ENCODE data around the gene TTC17.

Gene TTC17

DNA sequence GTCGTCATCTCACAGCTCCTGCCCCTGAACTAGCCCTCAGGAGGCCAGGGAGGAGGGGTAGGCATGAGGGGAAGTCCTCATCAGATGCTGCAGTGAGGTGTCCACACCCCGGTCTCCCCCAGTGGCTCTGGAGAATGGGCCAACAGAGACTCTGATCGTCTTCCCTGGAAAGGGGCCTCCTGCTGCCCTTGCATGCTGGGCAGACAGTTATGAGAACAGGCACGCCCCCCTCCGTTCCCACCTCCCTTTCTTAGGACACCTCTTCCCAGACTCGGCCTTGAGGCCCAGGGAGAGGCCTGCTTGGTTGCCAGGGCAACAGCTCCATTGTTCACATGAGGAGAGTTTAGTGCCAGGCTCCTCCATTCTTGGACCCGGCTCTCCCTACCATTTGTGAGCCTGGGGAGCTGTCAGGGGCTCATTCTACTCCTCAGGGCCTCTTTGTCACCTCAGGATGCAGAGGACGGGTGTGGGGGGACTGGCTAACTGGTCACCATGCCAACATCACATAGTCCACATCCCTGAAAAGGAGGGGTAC is 157.7 kb downstream of the TTC17 start:
- no peak overlapping the region for H3K4me3 ChIP-seq (ENCODE audit: low read length)
- no peak for DNase-seq (ENCODE audit: low read depth, low spot score)

DNA sequence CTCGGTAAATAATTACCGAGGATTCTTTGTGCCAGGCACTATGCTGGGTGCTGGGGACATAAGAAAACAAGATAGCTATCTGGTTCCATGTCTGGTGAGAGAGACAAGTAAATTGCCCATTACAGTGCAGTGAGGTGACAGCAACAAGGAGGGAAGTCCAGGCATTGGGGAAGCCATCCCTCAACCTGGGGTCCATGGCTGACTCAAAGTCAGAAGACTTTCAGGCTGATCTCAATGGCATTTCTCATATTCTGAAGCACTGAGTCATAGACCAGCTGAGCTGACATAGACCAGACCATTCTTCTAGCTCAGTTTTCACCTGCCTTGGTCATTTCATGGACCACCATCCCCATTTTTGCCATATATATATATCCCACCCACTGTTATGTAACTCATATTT is 158.8 kb downstream of the TTC17 start:
- no peak for DNase-seq (ENCODE audit: low read depth, low spot score)
- H3K4me3 ChIP-seq (ENCODE audit: low read length), result no peak overlapping the region

DNA sequence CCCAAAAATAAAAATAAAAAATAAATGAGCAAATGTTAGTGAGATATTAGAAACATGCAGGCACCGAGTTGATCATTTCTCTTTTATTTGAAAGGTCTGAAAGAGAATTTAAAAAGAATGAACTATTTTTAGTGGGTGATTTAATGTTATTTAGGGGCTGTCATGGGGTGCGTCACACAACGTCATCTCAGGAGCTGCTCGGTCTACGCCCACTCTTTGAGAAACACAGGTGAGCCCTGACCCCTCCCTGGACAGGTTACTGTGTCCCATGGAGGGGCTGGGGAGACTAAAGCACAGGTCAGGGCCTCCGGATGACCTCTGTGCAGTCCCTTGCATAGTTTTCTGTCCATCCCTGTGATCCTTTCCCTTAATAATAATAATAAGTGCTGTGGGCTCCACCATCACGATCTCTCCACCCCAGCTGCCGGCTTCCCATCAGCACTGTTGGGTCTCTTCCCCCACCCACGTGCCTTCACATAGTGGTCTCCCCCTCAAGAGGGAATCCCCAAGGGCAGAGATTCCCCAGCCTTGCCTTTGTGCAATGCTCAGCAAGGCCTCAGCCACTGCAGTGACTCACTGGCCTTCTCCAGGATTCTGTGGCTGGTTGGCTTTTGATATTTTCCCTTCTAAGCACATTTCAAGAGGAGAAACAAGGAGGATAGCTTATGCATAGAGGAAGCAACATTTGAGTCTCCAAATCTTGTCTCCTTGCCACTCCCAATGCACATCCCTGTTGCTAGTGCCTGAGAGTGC is 159.9 kb downstream of the TTC17 start:
- no peak overlapping the region for H3K4me3 ChIP-seq (ENCODE audit: low read length)

DNA sequence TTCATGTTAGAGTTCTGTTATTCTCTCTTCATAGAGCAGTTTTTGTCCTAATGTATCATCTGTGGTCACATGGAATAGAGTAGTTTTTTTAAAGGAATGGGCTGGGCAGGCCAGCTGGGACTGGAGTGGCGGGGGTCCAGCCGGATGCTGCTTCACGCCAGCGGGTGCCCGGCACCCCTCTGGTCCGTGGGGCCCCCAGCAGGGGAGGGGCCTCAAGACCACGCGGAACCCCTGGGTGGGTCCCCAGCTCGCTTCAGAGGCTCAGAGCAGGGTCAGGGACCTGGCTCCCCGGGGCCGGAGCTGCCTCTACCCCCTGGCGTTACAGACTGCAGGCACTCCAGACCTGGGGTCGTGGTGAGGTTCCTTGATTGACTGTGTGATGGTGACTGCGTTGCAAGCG is 162.8 kb downstream of the TTC17 start:
- H3K4me3 ChIP-seq (ENCODE audit: low read length), result no peak overlapping the region
- no peak for DNase-seq (ENCODE audit: low read depth, low spot score)

More for the DNA sequence above, 159.9 kb downstream of the TTC17 start:
- no peak for DNase-seq (ENCODE audit: low read depth, low spot score)

DNA sequence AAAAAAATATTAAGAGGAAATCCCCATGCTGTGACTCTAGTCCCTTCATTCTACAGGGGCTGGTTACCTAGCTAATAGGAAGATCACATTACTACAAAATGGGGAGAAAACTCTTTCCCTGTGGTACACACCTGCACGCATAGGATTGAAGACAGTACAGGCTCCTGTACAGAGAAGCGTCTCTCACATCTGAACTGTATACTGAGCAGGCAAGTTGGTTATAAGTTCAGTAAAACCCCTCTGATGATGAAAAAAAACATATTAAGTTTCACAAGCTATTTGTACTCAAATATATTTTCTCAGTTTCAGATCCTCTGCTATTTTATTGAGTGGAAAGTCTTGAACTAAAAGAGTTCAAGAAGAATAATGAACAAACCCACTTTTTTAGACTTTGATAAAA is 164.9 kb downstream of the TTC17 start:
- no peak overlapping the region for H3K4me3 ChIP-seq (ENCODE audit: low read length)
- DNase-seq (ENCODE audit: low read depth, low spot score), result no peak

DNA sequence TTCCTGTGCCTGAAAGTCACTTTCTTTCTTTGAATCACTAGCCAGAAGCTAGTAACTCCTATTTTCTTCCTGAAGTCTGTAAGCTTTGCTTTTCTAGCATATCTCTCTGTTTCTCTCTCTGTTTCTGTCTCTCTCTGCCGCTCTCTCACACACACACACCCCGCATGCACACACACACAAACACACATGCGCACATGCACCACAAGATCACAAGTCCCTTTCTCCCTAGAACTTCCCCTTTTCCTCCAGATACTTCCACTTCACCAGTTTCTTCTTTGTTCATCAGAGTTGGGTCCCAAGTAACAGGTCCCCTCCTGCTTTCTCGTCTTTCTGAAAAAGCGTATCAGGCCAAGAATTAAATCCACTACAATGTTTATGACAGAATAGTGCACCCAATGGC is 173.3 kb downstream of the TTC17 start:
- DNase-seq (ENCODE audit: low read depth, low spot score), result no peak

DNA sequence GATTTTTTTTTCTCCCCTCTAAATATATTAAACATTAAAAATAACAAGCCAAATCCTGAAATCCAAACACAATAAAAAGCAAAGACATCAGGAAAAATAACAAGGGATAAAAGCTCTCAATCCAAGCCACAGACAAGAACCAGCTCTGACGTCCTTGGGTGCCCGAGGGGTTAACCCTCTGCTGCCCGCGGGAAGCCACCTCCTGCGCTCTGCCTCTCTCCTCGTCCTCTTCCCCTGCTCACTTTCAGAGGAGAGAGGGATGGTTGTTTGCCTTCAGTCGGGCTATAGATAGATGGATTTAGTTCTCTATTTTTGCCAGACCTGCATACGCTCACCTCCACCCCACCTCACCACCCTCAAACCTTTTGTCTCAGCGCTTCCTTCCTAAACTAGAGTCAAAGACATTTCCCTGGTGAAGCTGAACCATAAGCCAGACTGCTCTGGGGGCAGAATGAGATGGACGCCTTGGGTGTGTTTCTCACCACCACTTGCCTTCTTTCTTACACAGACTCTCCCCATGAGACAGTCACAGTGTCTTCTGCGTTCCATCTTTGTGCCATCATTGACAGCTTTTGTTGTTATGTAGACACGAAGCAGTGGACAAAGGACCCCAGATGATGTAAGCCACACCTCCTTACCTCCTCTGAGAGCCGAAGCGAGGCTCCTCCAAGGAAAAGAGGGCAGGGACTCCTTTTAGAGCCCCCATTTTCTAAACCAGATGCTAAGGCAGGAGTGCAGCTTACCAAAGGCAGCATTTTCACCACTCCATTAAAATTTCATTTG is 179.3 kb downstream of the TTC17 start:
- no peak overlapping the region for H3K4me3 ChIP-seq (ENCODE audit: low read length)
- no peak for DNase-seq (ENCODE audit: low read depth, low spot score)

More for the DNA sequence above, 173.3 kb downstream of the TTC17 start:
- H3K4me3 ChIP-seq (ENCODE audit: low read length), result no peak overlapping the region

DNA sequence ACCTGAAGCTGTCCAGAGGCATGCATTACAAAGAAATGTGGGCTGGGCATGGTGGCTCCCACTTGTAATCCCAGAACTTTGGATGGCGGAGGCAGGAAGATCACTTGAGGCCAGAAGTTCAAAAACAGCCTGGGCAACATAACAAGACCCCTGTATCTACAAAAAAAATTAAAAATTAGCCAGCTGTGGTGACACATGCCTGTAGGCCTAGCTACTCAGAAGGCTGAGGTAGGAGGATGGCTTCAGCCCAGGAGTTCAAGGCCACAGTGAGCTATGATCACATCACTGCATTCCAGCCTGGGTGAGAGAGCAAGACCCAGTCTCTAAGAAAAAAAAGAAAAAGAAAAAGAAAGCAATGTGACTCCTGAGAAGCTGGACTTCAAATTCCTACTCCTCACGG is 183.3 kb downstream of the TTC17 start:
- H3K4me3 ChIP-seq (ENCODE audit: low read length), result no peak overlapping the region
- DNase-seq (ENCODE audit: low read depth, low spot score), result no peak

DNA sequence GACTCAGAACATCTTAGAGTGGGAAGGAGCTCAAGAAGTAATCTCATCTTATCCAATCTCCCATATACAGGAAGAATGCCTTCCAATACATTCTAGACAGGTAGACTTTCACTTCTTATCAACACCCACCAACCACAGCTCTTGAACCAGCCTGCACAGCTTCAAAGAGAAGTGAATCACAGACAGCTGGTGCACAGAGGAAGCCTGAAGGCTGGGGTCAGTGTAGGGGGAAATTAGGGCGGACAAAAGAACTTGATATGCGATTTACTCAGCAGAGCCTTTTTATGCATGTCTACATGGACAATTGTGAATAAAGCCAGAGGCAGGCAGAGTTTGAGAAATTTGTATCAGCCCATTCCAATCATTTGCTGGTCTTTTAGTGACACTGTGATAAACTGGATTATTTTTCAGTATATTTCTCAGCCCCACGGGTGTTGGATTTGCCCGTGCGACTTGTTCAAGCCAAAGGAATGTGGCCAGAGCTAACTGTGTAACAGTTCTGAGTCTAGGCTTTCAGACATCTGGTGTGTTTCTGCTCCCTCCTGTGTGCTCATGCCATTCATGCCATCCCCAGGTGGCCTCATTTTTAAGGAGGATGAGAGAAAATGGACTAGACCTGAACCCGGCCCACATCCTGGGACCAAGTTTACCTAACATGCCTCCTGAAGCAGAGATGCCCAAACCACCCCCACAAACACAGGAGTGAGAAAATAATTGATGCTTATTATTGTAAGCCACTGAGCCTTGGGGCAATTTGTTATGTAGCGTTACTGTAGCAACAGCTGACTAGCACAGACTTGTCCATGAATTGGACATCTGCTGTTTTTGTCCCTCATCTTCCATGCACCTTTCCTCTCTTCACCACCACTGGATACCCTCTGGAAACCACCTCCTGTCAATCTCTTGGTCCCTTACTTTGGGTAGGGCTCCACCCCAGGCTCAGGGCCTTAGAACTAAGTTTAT is 184.3 kb downstream of the TTC17 start:
- H3K4me3 ChIP-seq (ENCODE audit: low read length), result no peak overlapping the region
- DNase-seq (ENCODE audit: low read depth, low spot score), result no peak
